Kidney (tissue), 14 donors: ENCODE measurements around the gene GABRG2. TPM values are rescaled to one million over a fixed set of nuclear protein-coding genes. Genes with fewer than 3 reads are reported as not detected.

ENCODE experiments used
- DNase-seq, 5 donors: peaks; one replicate each; pipeline ENCODE4 v3.0.0-alpha.2; 2013 to 2020
- FAIRE-seq: peaks from 2 replicates; lab custom pipeline; 2012; peaks lifted over from hg19 to GRCh38; lab: Jason Lieb, UNC
- H3K27ac ChIP-seq, 2 donors: one replicate each; pipeline ENCODE4 v1.7.0; 2013; ENCODE audit warnings: low read depth in 2 of 2, low read length in 2 of 2, inconsistent platforms in 1 of 2
- H3K27me3 ChIP-seq: one replicate; pipeline ENCODE4 v1.7.1; 2013; ENCODE audit warnings: low read length, inconsistent platforms; ENCODE audit not compliant: control insufficient read depth, insufficient read depth
- H3K36me3 ChIP-seq, 3 donors: one replicate each; pipeline versions ENCODE4 v1.7.0 to v1.7.1; 2013; ENCODE audit warnings: low read length in 3 of 3, control low read depth in 1 of 3, inconsistent platforms in 1 of 3; ENCODE audit not compliant: insufficient read depth in 3 of 3, control insufficient read depth in 2 of 3
- H3K4me1 ChIP-seq, 3 donors: one replicate each; pipeline versions ENCODE4 v1.7.0 to v1.7.1; 2013; ENCODE audit warnings: low read length in 3 of 3, inconsistent platforms in 1 of 3, low read depth in 1 of 3; ENCODE audit not compliant: control insufficient read depth in 2 of 3, insufficient read depth in 2 of 3
- H3K4me3 ChIP-seq, 3 donors: one replicate each; pipeline versions ENCODE4 v1.7.0 to v1.8.1; 2013; ENCODE audit warnings: low read length in 3 of 3, control low read depth in 1 of 3, inconsistent platforms in 1 of 3
- H3K9ac ChIP-seq, 3 donors: one replicate each; pipeline versions ENCODE4 v1.7.0 to v1.7.1; 2013; ENCODE audit warnings: low read length in 3 of 3, control low read depth in 1 of 3, inconsistent platforms in 1 of 3
- H3K9me3 ChIP-seq, 3 donors: one replicate each; pipeline versions ENCODE4 v1.7.0 to v1.7.1; 2013; ENCODE audit warnings: low read length in 3 of 3, control low read depth in 1 of 3, inconsistent platforms in 1 of 3; ENCODE audit not compliant: control insufficient read depth in 2 of 3, insufficient read depth in 1 of 3
- intact Hi-C: fragments of 100-400 bp; cut with DNase I; formaldehyde crosslinking; loops from one replicate; pipeline ENCODE4 v1.11.1; 2022
- polyA plus RNA-seq: library from polyadenylated mRNA; stranded (reverse); fragments of 350-450 nt; fragmentation: Illumina TruSeq; extraction: RNeasy Lipid Tissue Mini Kit (QIAGEN cat#74804); gene quantifications from one replicate; pipeline ENCODE4 v1.2.3, GENCODE V29; 2014; ENCODE audit warnings: low read depth, low replicate concordance; ENCODE audit not compliant: insufficient read depth
- total RNA-seq: library from RNA; stranded (reverse); fragmentation: NEBNext Ultra II Directional; extraction: Animal tissue kit (Norgen Biotek cat#: 25700); gene quantifications from one replicate; pipeline ENCODE4 v1.2.1, GENCODE V29; 2021
- TF ChIP-seq, protein P1 (sequence below): IDR thresholded peaks from 3 replicates; pipeline ENCODE4 v1.5.1; 2012; ENCODE audit warnings: mild to moderate bottlenecking, moderate library complexity, borderline replicate concordance; ENCODE audit not compliant: insufficient read depth; ENCODE audit errors: extremely low read depth
- donor health status: control.
- donor health status: control.
- donor health status: control.
- donor health status: control.
- donor health status: control.
- donor health status: DM: yes; HTN: yes; CAD: no.
- donor health status: Normal renal cell carcinoma (clear cell type).

Gene GABRG2
- total and polyA plus RNA-seq, 2 donors from 2014 or later = not detected

- FAIRE-seq = no peak
- Histone ChIP-seq H3K36me3 (no peaks in the 10 kb centered on the region), H3K9ac (no peak overlapping the region), H3K4me1 (no peaks in the 10 kb centered on the region), H3K4me3 (no peak overlapping the region), H3K27me3 (no peaks in the 10 kb centered on the region), H3K27ac (no peak overlapping the region), H3K9me3 (no peaks in the 10 kb centered on the region)
- TF ChIP-seq, protein P1, sequence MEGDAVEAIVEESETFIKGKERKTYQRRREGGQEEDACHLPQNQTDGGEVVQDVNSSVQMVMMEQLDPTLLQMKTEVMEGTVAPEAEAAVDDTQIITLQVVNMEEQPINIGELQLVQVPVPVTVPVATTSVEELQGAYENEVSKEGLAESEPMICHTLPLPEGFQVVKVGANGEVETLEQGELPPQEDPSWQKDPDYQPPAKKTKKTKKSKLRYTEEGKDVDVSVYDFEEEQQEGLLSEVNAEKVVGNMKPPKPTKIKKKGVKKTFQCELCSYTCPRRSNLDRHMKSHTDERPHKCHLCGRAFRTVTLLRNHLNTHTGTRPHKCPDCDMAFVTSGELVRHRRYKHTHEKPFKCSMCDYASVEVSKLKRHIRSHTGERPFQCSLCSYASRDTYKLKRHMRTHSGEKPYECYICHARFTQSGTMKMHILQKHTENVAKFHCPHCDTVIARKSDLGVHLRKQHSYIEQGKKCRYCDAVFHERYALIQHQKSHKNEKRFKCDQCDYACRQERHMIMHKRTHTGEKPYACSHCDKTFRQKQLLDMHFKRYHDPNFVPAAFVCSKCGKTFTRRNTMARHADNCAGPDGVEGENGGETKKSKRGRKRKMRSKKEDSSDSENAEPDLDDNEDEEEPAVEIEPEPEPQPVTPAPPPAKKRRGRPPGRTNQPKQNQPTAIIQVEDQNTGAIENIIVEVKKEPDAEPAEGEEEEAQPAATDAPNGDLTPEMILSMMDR = no peak
- no peak for DNase-seq
- intact Hi-C loops = no loop called here
Observed at GRCh38 chr5:162091336-162091735, 23.8 kb downstream of the GABRG2 start.

- no peaks in the 10 kb centered on the region for H3K9me3 ChIP-seq
- H3K36me3 ChIP-seq = no peaks in the 10 kb centered on the region
- TF ChIP-seq, protein P1 = no peak
- FAIRE-seq (no peak), DNase-seq (no peak)
- H3K27me3 ChIP-seq = no peaks in the 10 kb centered on the region
- no peaks in the 10 kb centered on the region for H3K4me1 ChIP-seq
- H3K9ac ChIP-seq = no peak overlapping the region
- intact Hi-C loops = no loop called here
- H3K4me3 ChIP-seq = no peak overlapping the region
- no peak overlapping the region for H3K27ac ChIP-seq
Observed at GRCh38 chr5:162096448-162096847, 28.9 kb downstream of the GABRG2 start.

- no peak for DNase-seq
- intact Hi-C loops = no loop called here
- FAIRE-seq = no peak
Observed at GRCh38 chr5:162107591-162107990, 40.0 kb downstream of the GABRG2 start.

DNA sequence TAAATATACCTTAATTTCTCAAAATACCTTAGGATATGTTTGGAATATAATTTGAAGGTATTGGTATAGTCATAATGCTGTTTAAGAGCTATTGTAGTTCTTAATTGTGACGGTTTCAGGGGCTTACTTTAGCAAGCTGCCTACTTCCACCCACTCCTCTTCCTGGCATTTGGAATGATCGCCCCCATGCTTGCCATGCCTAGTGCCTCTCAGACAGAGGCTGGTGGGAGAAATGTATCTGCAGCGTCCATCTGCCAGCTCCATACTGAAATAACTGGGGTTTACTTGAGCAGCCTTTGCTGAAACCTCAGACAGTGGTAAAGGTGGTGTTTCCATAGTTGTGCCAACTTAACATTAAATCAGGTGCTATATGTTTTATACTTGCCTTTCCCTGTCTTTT, 52.2 kb downstream of the GABRG2 start:
- peaks cover 0 to 2% (median 0%) of the 10 kb centered on the region in 3 donors for H3K9me3 ChIP-seq
- H3K27me3 ChIP-seq = no peaks in the 10 kb centered on the region
- no peaks in the 10 kb centered on the region for H3K36me3 ChIP-seq
- FAIRE-seq (no peak), DNase-seq (no peak)
- TF ChIP-seq, protein P1 = no peak
- no peak overlapping the region for H3K27ac ChIP-seq
- no peak overlapping the region for H3K9ac ChIP-seq
- intact Hi-C loops = no loop called here
- H3K4me1 ChIP-seq = no peaks in the 10 kb centered on the region
- H3K4me3 ChIP-seq = no peak overlapping the region

More at GRCh38 chr5:162107591-162107990, 40.0 kb downstream of the GABRG2 start:
- Histone ChIP-seq H3K9me3 (no peaks in the 10 kb centered on the region), H3K9ac (no peak overlapping the region), H3K27me3 (no peaks in the 10 kb centered on the region), H3K4me1 (no peaks in the 10 kb centered on the region), H3K27ac (no peak overlapping the region), H3K4me3 (no peak overlapping the region), H3K36me3 (no peaks in the 10 kb centered on the region)
- TF ChIP-seq, protein P1 = no peak
